ENCODE measurements around the gene RTEL1.
A peak's percentile ranks its signal among the peaks of the same experiment; 100 is the strongest.

Gene RTEL1

DNA sequence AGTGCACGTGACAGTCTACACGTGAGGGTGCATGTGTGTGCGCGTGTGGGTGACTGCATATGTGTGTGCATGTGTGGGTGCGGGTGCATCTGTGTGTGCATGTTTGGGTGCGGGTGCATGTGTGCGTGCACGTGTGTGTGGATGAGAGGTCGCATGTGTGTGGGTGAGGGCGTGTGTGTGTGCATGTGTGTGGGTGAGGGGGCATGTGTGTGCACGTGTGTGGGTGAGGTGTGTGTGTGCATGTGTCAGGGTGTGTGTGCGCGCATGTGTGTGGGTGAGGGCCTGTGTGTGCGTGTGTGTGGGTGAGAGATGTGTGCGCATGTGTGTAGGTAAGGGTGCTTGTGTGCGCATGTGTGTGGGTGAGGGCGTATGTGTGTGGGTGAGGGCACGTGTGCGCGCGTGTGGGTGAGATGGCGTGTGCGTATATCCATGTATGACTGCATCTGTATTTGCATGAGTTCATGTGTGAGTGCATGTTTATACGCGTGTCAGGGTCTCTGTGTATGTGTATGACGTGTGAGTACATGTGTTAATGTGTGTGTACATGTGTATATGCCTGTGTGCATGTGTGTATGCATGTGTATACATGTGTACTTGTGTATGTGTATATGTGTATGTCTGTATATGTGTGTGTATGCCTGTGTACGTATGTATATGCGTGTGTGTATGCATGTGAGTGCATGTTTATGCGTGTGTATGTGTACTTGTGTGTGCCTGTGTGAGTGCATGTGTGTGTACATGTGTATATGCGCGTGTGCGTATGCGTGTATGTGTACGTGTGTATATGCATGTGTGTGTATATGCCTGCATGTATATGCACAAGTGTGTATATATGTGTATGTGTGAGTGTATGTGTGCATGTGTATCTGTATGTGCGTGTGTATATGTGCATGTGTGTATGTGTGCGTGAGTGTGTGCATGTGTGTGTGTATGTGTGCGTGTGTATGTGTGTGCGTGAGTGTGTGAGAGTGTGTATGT, 74.3 kb downstream of the RTEL1 start:
- no peak for DNase-seq

DNA sequence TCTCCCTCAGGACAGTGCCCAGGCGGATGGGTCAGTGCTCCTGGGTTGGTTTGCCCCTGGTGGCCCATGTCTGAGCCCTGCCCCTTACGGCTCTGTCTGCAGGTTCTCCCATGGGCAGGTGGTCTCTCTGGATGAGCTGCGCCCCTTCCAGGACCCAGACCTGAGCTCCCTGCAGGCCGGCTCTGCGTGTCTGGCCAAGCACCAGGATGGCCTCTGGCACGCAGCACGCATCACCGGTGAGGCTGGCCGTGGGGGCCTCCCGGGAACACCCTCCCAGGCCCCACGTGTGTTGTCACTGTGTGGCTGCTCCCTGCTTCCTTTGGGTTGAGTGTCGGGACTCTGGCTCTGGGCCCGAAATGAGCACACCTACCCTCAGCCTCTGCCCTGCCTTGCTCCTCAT, 75.0 kb downstream of the RTEL1 start:
- DNase-seq = no peak

DNA sequence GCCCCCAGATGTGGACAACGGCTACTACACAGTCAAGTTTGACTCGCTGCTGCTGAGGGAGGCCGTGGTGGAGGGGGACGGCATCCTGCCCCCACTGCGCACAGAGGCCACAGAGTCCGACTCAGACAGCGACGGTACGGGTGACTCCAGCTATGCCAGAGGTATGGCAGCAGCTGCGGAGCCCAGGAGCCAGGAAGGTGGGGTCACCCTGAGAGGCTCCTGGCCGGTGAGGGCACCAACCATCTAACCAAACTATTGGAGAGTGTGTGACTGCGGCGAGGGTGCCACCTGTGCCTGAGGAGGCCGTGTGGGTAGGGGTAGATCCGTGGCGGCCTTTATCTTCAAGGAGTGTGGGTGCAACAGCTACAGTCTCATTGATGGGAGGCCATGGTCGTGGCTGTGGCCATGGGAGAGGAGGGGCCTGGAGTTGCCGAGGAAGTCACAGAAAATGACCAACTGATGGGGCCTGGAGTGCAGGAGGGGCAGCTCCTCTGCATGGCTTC, 75.5 kb downstream of the RTEL1 start:
- no peak for DNase-seq

DNA sequence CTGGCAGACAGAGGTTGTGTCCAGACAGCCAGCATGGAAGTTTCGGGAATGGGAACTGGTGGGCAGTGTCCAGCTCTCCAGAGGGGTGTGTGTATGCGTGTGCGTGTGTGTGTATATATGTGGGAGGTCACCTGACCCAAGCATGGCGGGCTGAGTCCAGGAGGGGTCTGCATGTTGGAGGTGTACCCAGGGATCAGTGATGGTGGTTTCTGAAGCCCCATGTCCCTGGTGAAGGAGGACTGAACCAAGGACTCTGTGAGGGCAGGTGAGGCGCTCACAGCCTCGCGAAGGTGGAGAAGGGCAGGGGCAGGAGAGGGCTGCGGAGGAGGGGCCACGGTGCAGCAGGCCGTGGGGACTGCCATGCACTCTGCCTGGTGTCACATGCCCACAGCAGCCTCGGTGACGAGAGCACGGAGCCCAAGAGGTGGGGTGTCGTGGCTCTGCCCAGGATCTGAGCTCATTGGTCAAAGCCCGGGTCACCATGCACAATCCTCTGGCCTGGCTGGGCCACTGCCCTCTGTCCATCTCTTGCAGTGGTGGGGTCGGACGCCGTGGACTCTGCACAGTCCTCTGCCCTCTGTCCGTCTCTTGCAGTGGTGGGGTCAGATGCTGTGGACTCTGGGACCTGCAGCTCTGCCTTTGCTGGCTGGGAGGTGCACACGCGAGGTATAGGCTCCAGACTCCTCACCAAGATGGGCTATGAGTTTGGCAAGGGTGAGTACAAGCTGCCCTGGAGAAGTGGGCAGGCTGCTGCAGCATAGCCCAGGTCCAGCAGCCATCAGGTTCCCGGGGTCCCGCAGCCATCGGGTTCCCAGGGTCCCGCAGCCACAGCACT, 76.2 kb downstream of the RTEL1 start:
- DNase-seq = no peak

DNA sequence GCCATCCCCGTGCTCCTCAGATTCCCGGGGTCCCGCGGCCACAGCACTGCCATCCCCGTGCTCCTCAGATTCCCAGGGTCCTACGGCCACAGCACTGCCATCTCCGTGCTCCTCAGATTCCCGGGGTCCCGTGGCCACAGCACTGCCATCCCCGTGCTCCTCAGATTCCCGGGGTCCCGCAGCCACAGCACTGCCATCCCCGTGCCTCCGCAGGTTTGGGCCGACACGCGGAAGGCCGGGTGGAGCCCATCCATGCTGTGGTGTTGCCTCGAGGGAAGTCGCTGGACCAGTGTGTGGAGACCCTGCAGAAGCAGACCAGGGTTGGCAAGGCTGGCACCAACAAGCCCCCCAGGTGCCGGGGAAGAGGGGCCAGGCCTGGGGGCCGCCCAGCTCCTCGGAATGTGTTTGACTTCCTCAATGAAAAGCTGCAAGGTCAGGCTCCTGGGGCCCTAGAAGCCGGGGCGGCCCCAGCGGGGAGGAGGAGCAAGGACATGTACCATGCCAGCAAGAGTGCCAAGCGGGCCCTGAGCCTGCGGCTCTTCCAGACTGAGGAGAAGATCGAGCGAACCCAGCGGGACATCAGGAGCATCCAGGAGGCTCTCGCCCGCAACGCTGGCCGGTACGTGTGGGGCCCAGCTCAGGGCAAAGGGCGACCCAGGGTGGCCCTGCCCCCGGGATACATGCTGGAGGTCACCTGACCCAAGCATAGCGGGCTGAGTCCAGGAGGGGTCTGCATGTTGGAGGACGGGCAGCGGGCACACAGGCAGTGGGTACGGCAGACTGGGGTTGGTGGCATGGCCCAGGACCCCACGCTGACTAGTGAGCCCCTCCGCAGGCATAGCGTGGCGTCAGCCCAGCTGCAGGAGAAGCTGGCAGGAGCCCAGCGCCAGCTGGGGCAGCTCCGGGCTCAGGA, 77.1 kb downstream of the RTEL1 start:
- no peak for DNase-seq

DNA sequence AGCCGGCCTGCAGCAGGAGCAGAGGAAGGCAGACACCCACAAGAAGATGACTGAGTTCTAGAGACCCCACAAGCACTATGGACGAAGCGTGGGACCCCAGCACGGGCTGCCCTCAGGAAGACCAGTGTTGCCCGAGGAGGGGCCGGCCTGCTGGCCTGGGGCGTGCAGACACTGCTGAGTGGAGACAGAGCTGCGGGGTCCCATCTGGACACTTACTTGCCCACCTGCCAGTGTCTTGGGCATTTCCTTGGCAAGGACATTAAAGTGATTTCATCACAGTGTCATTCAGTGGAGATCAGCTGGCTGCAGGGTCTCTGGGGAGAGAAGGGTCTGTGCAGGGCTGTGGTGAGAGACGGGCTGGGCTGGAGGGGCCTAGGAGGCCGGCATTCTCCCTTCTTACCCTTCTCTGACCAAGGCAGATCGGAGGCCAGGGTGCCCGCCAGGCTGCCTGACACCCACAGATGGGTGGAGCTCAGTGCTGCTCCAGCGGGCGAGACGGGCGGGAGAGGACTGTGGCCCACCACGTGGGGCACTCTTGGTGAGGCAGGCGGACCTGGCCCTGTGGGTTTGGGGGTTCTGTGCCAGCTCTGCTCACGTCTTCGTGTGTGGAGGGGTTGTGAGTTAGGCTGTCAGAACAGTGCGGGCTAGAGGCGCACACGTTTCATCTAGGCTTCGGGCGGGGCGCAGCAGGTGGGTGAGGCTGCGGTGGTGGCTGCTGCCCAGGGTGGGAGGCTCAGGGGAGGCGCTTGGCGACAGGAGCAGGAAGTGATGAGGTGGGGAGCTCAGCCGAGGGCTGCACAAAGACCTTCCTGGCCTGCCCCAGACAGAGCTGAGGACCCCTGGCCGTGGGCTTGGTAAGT, 78.0 kb downstream of the RTEL1 start, which contains the start of gene LIME1:
LIME1 (plus strand) TSS at position 806 of the 860 bp plus-strand sequence. CDS start 886 bp downstream, outside the sequence.
- peak; percentile 67 to 86 (median 78) for DNase-seq

DNA sequence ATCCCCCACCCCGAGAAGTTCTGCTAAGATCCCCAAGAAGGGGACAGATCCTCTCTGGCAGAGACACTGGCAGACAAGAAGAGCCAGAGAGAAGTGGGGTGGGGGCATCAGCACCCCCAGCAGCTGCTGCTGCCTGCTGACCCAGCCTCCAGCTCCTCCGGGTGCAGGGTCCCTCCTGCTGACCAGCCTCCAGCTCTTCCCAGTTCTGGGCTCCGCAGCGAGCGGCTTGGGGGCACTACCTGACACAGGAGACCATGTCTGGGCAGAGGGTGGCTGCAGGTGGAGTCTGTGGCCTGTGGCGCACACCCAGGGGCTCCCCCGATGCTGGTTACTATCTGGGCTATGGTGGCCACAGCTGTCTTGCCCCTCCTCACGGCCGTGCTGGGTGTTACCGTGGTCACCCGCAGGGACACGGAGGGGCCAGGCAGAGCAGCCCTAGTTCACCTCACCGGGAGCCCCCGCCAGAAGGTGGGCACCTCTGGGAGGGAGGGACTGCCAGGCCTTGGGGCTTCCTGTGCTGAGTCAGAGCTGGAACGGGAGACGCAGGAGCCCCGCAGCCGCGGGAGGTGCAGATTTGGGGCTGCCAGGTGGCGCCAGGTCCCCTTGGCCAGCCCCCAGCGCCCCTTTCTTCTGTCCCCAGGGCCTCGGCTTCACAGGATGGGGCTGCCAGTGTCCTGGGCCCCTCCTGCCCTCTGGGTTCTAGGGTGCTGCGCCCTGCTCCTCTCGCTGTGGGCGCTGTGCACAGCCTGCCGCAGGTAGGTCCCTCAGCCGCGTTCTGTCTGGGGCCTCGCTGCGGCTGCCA, 79.0 kb downstream of the RTEL1 start:
- DNase-seq = peak; percentile 51 to 83 (median 64)

DNA sequence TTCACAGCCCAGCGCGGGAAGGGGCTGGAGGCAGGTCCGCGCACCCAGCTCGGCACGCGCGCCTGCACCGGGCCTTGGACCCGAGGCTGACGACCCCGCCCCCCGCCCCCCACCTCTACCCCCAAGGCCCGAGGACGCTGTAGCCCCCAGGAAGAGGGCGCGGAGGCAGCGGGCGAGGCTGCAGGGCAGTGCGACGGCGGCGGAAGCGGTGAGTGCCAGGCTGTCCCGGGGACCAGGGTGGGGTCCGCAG, 79.5 kb downstream of the RTEL1 start:
- DNase-seq = peak in 4 of 6 experiments; percentile 38 to 63 (median 62)

DNA sequence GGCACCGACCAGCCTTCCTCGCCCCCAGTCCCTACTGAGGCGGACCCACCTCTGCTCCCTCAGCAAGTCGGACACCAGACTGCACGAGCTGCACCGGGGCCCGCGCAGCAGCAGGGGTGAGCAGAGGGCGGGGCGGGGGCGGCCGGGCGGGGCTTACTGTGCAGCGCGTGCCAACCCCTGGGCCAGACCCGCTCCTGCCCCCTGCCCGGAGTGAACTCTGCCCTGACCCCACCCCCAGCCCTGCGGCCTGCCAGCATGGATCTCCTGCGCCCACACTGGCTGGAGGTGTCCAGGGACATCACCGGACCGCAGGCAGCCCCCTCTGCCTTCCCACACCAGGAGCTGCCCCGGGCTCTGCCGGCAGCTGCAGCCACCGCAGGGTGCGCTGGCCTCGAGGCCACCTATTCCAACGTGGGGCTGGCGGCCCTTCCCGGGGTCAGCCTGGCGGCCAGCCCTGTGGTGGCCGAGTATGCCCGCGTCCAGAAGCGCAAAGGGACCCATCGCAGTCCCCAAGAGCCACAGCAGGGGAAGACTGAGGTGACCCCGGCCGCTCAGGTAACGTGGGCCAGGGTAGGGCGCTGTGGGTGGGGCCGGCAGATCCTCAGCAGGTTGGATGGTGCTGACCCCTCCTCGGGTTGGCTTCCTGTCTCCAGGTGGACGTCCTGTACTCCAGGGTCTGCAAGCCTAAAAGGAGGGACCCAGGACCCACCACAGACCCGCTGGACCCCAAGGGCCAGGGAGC, 80.0 kb downstream of the RTEL1 start:
- DNase-seq = peak; percentile 14 to 64 (median 54)

DNA sequence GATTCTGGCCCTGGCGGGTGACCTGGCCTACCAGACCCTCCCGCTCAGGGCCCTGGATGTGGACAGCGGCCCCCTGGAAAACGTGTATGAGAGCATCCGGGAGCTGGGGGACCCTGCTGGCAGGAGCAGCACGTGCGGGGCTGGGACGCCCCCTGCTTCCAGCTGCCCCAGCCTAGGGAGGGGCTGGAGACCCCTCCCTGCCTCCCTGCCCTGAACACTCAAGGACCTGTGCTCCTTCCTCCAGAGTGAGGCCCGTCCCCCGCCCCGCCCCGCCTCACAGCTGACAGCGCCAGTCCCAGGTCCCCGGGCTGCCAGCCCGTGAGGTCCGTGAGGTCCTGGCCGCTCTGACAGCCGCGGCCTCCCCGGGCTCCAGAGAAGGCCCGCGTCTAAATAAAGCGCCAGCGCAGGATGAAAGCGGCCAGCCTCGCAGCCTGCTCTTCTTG, 80.6 kb downstream of the RTEL1 start:
- peak; percentile 22 to 66 (median 53) for DNase-seq

DNA sequence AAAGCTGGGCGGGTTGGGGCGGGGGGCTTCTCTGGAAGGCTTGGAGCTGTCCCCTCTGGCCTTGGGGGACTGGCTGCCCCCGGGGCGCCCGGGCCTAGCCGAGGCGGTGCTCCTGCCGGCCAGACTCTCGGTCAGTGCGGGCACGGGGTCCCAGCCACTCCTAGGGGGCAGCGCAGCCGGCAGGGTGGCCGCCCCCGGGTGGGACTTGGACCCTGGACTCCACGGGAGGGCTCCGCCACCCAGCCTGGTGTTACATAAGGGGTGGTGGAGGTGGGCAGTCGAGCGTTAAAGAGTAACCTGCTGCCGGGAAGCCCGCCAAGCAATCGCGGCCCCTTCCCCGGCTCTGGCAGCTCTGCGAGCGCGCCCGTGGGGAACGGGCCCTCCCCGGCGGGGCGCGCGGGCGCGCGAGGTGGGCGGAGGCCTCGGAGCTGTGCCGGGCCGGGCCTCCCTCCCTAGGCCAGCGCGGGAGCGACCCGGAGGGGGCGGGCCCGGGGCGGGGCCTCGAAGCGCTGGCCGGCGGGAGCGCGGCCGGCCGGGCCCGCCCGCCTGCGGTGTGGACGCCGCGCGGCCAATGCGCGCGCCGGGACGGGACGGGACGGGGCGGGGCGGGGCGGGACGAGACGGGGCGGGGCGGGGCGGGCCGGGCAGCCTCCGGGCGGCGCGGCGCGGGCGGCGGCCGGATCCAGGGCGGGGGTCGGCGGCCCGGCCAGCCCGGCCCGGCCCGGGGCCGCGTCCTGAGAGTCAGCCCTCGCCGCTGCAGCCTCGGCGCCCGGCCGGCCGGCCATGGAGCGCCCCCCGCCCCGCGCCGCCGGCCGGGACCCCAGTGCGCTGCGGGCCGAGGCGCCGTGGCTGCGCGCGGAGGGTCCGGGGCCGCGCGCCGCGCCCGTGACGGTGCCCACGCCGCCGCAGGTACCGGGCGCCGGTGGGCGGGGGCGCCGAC, 81.3 kb downstream of the RTEL1 start, which contains the start of gene SLC2A4RG:
SLC2A4RG (plus strand) TSS at position 647 of the 940 bp plus-strand sequence; CDS start at position 784, 137 bp downstream.
- peak; percentile 48 to 76 (median 60) for DNase-seq

DNA sequence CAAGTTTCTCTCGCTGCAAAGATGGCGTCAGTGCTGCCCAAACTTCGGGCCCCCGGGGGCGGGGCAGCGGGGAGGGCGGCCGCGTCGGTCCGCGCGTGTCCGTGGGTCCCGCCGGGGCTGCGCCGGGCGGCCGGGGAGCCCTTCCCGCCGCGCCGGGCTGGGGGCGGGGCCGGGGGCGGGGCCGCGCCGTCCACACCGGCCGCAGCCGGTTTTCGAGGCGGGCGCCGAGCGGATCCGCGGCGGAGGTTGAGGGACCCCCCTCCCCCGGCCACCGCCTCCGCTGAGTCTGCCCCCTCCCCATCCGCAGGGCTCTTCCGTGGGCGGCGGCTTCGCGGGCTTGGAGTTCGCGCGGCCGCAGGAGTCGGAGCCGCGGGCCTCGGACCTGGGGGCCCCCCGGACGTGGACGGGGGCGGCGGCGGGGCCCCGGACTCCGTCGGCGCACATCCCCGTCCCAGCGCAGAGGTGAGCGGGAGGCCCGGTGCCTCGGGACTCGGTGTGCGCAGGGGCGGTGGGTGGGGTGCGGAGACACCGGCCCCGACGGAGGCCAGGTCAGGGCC, 82.0 kb downstream of the RTEL1 start:
- DNase-seq = peak; percentile 44 to 73 (median 64)

DNA sequence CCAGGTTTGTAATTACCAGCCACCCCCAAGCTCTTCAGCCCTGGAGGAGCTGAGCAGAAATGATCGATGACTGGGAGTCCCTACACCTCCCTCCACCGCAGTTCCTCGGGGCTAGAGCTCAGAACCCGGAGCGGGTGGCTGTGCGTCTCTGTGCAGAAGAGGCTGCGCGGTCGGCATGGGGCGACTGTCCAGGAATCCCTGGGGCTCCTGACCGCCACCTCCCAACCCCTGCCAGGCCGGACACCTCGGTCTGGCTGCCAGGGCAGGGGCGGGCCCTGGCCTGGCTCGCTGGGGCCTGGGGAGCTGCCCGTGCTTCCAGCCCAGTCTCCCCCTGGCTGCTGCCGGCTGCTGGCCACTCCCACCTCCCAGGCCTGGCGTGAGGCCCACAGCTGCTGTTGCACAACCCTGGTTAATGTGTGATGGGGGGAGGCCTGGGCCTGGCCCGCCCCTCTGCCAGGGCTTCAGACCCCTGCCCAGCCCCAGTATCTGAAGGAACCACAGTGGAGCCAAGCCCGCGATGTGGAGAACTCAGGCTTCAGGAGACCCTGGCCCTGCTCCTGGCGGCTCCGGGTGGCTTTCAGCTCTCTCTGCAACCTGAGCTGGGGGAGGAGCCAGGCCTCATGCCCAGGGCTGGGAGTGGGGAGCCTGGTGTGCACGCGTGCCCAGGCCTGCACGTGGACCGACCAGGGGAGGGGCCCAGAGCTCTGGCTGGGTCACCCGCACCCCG, 82.7 kb downstream of the RTEL1 start:
- DNase-seq = peak; percentile 29 to 64 (median 45)

DNA sequence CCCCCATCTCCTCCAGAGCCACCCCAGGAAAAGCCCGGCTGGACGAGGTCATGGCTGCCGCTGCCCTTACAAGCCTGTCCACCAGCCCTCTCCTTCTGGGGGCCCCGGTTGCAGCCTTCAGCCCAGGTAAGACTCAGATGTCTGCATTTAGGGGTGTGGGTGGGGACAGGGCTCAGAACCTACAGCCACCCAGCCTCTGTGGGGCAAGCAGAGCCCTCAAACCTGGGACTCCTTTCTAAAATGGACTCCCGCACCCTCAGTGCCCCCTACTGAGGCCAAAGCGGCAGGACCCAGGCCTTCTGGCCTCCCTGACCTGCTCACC, 83.2 kb downstream of the RTEL1 start:
- no peak for DNase-seq

DNA sequence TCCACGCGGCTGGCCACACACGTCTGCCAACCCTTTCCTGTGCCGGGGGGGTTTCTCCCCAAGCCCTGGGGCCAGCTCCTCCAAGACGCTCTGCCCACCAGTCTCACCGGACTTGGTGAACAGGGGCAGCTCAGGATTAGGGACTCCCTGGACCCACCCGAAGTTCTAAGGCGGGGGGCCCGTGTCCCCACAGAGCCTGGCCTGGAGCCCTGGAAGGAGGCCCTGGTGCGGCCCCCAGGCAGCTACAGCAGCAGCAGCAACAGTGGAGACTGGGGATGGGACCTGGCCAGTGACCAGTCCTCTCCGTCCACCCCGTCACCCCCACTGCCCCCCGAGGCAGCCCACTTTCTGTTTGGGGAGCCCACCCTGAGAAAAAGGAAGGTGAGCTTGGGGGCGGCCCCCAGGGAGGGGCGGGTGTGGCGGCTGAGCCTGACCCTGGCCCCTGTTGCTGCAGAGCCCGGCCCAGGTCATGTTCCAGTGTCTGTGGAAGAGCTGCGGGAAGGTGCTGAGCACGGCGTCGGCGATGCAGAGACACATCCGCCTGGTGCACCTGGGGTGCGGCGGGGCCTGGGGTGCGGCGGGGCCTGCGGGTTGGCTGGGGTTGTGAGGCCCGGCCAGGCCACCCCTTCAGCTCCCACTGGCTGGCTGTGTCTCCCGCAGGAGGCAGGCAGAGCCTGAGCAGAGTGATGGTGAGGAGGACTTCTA, 83.7 kb downstream of the RTEL1 start:
- DNase-seq = no peak

DNA sequence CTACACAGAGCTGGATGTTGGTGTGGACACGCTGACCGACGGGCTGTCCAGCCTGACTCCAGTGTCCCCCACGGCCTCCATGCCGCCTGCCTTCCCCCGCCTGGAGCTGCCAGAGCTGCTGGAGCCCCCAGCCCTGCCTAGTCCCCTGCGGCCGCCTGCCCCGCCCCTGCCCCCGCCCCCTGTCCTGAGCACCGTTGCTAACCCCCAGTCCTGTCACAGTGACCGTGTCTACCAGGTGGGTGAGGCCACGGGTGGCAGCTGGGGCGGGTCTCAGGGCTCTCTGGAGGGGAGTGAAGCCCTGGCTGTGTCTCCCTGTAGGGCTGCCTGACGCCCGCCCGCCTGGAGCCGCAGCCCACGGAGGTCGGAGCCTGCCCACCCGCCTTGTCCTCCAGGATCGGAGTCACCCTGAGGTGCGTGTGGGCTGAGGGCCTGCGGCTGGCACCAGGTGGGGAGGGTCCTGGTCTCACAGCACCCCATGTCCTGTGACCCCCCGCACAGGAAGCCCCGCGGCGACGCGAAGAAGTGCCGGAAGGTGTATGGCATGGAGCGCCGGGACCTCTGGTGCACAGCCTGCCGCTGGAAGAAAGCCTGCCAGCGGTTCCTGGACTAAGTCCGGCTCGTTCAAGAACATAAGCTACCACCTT, 84.4 kb downstream of the RTEL1 start:
- DNase-seq = no peak
